ENCODE results near the gene ID2. TPM values are rescaled to one million over a fixed set of nuclear protein-coding genes. Genes with fewer than 3 reads are reported as not detected.

Gene ID2
- total RNA-seq, 2 experiments from 2014 or later: 238 to 242 TPM

- peaks cover 0 to 22% of the 10 kb centered on the region in 2 experiments for H3K9me3 ChIP-seq (ENCODE audit: control insufficient read depth in 1 of 2, insufficient read depth in 1 of 2, low read length in 2 of 2)
- no peaks in the 10 kb centered on the region for H3K36me3 Mint-ChIP-seq (ENCODE audit: low read depth)
- TF ChIP-seq CTCF (IDR thresholded peaks at IDR 0.05): no peak
- peaks cover 8% of the 10 kb centered on the region for H3K4me1 ChIP-seq (ENCODE audit: insufficient read depth, low read length)
- ATAC-seq (ENCODE audit: poor library complexity) (no peak), DNase-seq (no peak)
- H3K27me3 ChIP-seq (ENCODE audit: control insufficient read depth in 1 of 2, insufficient read depth in 2 of 2, low read length in 2 of 2): no peaks in the 10 kb centered on the region
- no peaks in the 10 kb centered on the region for H3K9me3 Mint-ChIP-seq
- no peaks in the 10 kb centered on the region for H3K4me1 Mint-ChIP-seq (ENCODE audit: low read depth)
- H3K4me3 ChIP-seq (ENCODE audit: low read length): no peak overlapping the region
- no peaks in the 10 kb centered on the region for H3K36me3 ChIP-seq (ENCODE audit: insufficient read depth, low read length)
- H3K27ac ChIP-seq (ENCODE audit: low read depth in 1 of 2, low read length in 2 of 2): no peak overlapping the region
- ChIA-PET POLR2A (no interaction called here), CTCF (no interaction called here)
- no peak overlapping the region for H3K4me3 Mint-ChIP-seq
- no peak overlapping the region for H3K27ac Mint-ChIP-seq
- no peaks in the 10 kb centered on the region for H3K27me3 Mint-ChIP-seq
- intact Hi-C loops (cut with DNase I, micrococcal nuclease): no loop called here
Observed at GRCh38 chr2:8645176-8645831, 36.6 kb upstream of the ID2 start.

DNA sequence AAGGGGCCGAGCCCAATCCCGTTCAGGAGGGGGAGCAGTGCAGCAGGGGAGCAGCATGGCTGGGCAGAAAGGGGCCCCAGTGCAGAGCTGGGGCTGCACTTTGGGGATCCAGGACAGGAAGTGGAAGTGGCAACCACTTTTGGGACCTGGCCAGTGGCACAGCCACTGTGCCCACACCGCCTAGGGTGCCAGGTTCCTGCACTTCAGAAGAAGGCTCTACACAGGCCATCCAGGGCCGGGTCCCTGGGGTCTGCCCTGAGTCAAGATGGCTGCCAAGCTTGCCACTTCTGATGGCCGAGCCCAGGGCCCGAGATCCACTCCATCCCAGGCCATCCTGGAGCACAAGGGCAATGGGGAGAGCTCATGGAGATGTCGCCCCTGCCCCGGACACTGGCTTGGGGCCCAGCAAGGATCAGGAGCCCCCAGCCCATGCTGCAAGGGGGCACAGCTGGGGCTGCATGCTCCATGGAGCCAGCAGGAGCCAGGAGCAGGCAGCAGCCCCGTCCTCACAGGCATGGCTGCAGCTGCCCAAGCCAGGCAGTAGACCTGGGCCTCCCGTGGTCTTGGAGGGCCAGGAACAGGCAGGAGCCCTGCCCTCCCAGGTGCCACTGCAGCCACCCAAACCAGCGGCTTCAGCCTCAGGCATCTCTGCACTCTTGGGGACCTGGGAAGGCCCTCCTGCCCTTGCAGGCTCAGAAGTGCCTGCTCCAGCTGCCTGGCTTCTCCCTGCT, 35.0 kb upstream of the ID2 start:
- peaks cover 8% of the 10 kb centered on the region for H3K4me1 ChIP-seq (ENCODE audit: insufficient read depth, low read length)
- ATAC-seq (ENCODE audit: poor library complexity) (no peak), DNase-seq (no peak)
- ChIA-PET CTCF (no interaction called here), POLR2A (no interaction called here)
- Mint-ChIP-seq H3K4me3 (no peak overlapping the region), H3K27me3 (no peaks in the 10 kb centered on the region), H3K36me3 (ENCODE audit: low read depth) (no peaks in the 10 kb centered on the region), H3K27ac (no peak overlapping the region), H3K4me1 (ENCODE audit: low read depth) (no peaks in the 10 kb centered on the region), H3K9me3 (no peaks in the 10 kb centered on the region)
- H3K9me3 ChIP-seq (ENCODE audit: control insufficient read depth in 1 of 2, insufficient read depth in 1 of 2, low read length in 2 of 2): peaks cover 0 to 22% of the 10 kb centered on the region in 2 experiments
- intact Hi-C loops (cut with DNase I, micrococcal nuclease): no loop called here
- H3K36me3 ChIP-seq (ENCODE audit: insufficient read depth, low read length): no peaks in the 10 kb centered on the region
- H3K27ac ChIP-seq (ENCODE audit: low read depth in 1 of 2, low read length in 2 of 2): no peak overlapping the region
- H3K4me3 ChIP-seq (ENCODE audit: low read length): no peak overlapping the region
- H3K27me3 ChIP-seq (ENCODE audit: control insufficient read depth in 1 of 2, insufficient read depth in 2 of 2, low read length in 2 of 2): no peaks in the 10 kb centered on the region
- no peak for TF ChIP-seq CTCF (IDR thresholded peaks at IDR 0.05)

- intact Hi-C loops (cut with DNase I, micrococcal nuclease): no loop called here
- peaks cover 8% of the 10 kb centered on the region for H3K4me1 ChIP-seq (ENCODE audit: insufficient read depth, low read length)
- no peaks in the 10 kb centered on the region for H3K36me3 Mint-ChIP-seq (ENCODE audit: low read depth)
- ChIA-PET CTCF (no interaction called here), POLR2A (no interaction called here)
- no peak overlapping the region for H3K27ac Mint-ChIP-seq
- no peak overlapping the region for H3K27ac ChIP-seq (ENCODE audit: low read depth in 1 of 2, low read length in 2 of 2)
- H3K4me3 ChIP-seq (ENCODE audit: low read length): no peak overlapping the region
- H3K9me3 Mint-ChIP-seq: no peaks in the 10 kb centered on the region
- no peaks in the 10 kb centered on the region for H3K4me1 Mint-ChIP-seq (ENCODE audit: low read depth)
- ATAC-seq (ENCODE audit: poor library complexity): no peak
- no peak for TF ChIP-seq CTCF (IDR thresholded peaks at IDR 0.05)
- H3K36me3 ChIP-seq (ENCODE audit: insufficient read depth, low read length): no peaks in the 10 kb centered on the region
- H3K9me3 ChIP-seq (ENCODE audit: control insufficient read depth in 1 of 2, insufficient read depth in 1 of 2, low read length in 2 of 2): peaks cover 0 to 22% of the 10 kb centered on the region in 2 experiments
- no peaks in the 10 kb centered on the region for H3K27me3 Mint-ChIP-seq
- no peak for DNase-seq
- H3K27me3 ChIP-seq (ENCODE audit: control insufficient read depth in 1 of 2, insufficient read depth in 2 of 2, low read length in 2 of 2): no peaks in the 10 kb centered on the region
- H3K4me3 Mint-ChIP-seq: no peak overlapping the region
Observed at GRCh38 chr2:8647462-8647857, 34.4 kb upstream of the ID2 start.
